H1 (cell line): ENCODE results near the gene CIAO2A. TPM values are rescaled to one million over a fixed set of nuclear protein-coding genes. Genes with fewer than 3 reads are reported as not detected.

Experiments used
- CTCF ChIA-PET: fragments of 300-600 bp; sonication (Branson Sonifier 250); formaldehyde crosslinking; loops from one replicate; lab custom pipeline; 2021; ENCODE audit not compliant: partially characterized antibody; lab: Charles Lee
- POLR2A ChIA-PET: fragments of 300-600 bp; sonication (Branson Sonifier 250); formaldehyde crosslinking; loops from one replicate; lab custom pipeline; 2021; ENCODE audit warnings: inconsistent platforms; ENCODE audit not compliant: partially characterized antibody; lab: Charles Lee
- DNase-seq, 2 experiments: peaks; one replicate each; pipeline versions ENCODE4 v3.0.0 to v3.0.0-alpha.2; 2010 to 2022; ENCODE audit warnings: low spot score in 2 of 2, low read depth in 1 of 2, mixed read lengths in 1 of 2
- FAIRE-seq: peaks from 2 replicates; lab custom pipeline; 2011; peaks lifted over from hg19 to GRCh38; lab: Jason Lieb, UNC
- H2AFZ ChIP-seq: 2 replicates; pipeline ENCODE4 v1.8.1; 2012; ENCODE audit warnings: low read length, inconsistent platforms
- H2AK5ac ChIP-seq: 2 replicates; pipeline ENCODE4 v1.6.1; 2013; ENCODE audit warnings: low read depth, low read length
- H2BK120ac ChIP-seq: replicated peaks from 2 replicates; pipeline ENCODE3; 2013; ENCODE audit warnings: low read depth, low read length, inconsistent platforms
- H2BK12ac ChIP-seq: 2 replicates; pipeline ENCODE4 v1.6.1; 2013; ENCODE audit warnings: low read depth, low read length
- H2BK15ac ChIP-seq: 2 replicates; pipeline ENCODE4 v1.6.1; 2013; ENCODE audit warnings: low read length
- H2BK20ac ChIP-seq: 2 replicates; pipeline ENCODE4 v1.6.1; 2013; ENCODE audit warnings: low read length
- H2BK5ac ChIP-seq: 2 replicates; pipeline ENCODE4 v1.6.1; 2013; ENCODE audit warnings: low read depth, low read length
- H3K14ac ChIP-seq: 2 replicates; pipeline ENCODE4 v1.6.1; 2013; ENCODE audit warnings: inconsistent platforms; ENCODE audit not compliant: insufficient read length
- H3K18ac ChIP-seq: 2 replicates; pipeline ENCODE4 v1.6.1; 2013; ENCODE audit warnings: low read length; ENCODE audit errors: extremely low read depth
- H3K23ac ChIP-seq: 2 replicates; pipeline ENCODE4 v1.6.1; 2013; ENCODE audit warnings: inconsistent platforms; ENCODE audit not compliant: insufficient read length
- H3K23me2 ChIP-seq: 2 replicates; pipeline ENCODE4 v1.6.1; 2013; ENCODE audit warnings: low read depth, low read length
- H3K27ac ChIP-seq: 2 replicates; pipeline ENCODE4 v1.6.1; 2011; ENCODE audit warnings: low read depth, low read length, inconsistent platforms
- H3K27me3 ChIP-seq, 4 experiments: replicated peaks in 1 of 4; 1 replicate in 1 of 4; 2 replicates in 3 of 4; pipeline versions ENCODE4 v1.6.1 to v1.8.1; 2011 to 2013; ENCODE audit warnings: low read length in 3 of 4, mild to moderate bottlenecking in 3 of 4, inconsistent platforms in 2 of 4, mixed read lengths in 2 of 4, moderate library complexity in 1 of 4; ENCODE audit not compliant: control insufficient read depth in 3 of 4, insufficient read depth in 3 of 4; ENCODE audit errors: extremely low read depth in 1 of 4
- H3K36me3 ChIP-seq, 4 experiments: 2 replicates each; pipeline versions ENCODE4 v1.6.1 to v1.8.1; 2011 to 2013; ENCODE audit warnings: mild to moderate bottlenecking in 4 of 4, low read length in 3 of 4, moderate library complexity in 2 of 4, control low read depth in 1 of 4, inconsistent platforms in 1 of 4; ENCODE audit not compliant: insufficient read depth in 4 of 4, control insufficient read depth in 2 of 4
- H3K4ac ChIP-seq: replicated peaks from 2 replicates; pipeline ENCODE3; 2013; ENCODE audit warnings: low read length, low read depth, mixed read lengths, inconsistent platforms; ENCODE audit not compliant: insufficient read length
- H3K4me1 ChIP-seq, 4 experiments: replicated peaks in 1 of 4; 1 replicate in 1 of 4; 2 replicates in 3 of 4; pipeline versions ENCODE4 v1.6.1 to v1.8.1; 2011 to 2013; ENCODE audit warnings: low read length in 3 of 4, inconsistent platforms in 2 of 4, mixed read lengths in 1 of 4; ENCODE audit not compliant: insufficient read depth in 4 of 4, control insufficient read depth in 3 of 4
- H3K4me2 ChIP-seq, 2 experiments: 2 replicates each; pipeline versions ENCODE4 v1.6.1 to v1.8.1; 2011 to 2013; ENCODE audit warnings: low read depth in 2 of 2, low read length in 2 of 2, control low read depth in 1 of 2, inconsistent platforms in 1 of 2, mild to moderate bottlenecking in 1 of 2; ENCODE audit not compliant: insufficient read depth in 1 of 2
- H3K4me3 ChIP-seq, 4 experiments: fragments of 200-600, 300-600 bp in 1 of 4; sonication (generic), shearing (Covaris generic), sonication (Bioruptor Twin) in 1 of 4; 2 replicates each; pipeline versions ENCODE4 v1.5.1 to v1.8.1; 2011 to 2016; ENCODE audit warnings: low read length in 4 of 4, low read depth in 3 of 4, control low read depth in 2 of 4, inconsistent platforms in 2 of 4, mild to moderate bottlenecking in 2 of 4, mixed read lengths in 1 of 4, moderate library complexity in 1 of 4; ENCODE audit not compliant: insufficient read depth in 2 of 4; ENCODE audit errors: extremely low read depth in 1 of 4
- H3K56ac ChIP-seq: replicated peaks from 2 replicates; pipeline ENCODE3; 2013; ENCODE audit warnings: low read depth, mild to moderate bottlenecking, mixed read lengths, low read length, inconsistent platforms; ENCODE audit not compliant: insufficient read length
- H3K79me1 ChIP-seq: 2 replicates; pipeline ENCODE4 v1.6.1; 2013; ENCODE audit warnings: low read depth, low read length, control low read depth
- H3K79me2 ChIP-seq, 2 experiments: 2 replicates each; pipeline versions ENCODE4 v1.6.1 to v1.8.1; 2012 to 2013; ENCODE audit warnings: low read length in 2 of 2, mild to moderate bottlenecking in 2 of 2, inconsistent platforms in 1 of 2; ENCODE audit not compliant: insufficient read depth in 2 of 2, control insufficient read depth in 1 of 2
- H3K9ac ChIP-seq, 4 experiments: replicated peaks in 1 of 4; 1 replicate in 1 of 4; 2 replicates in 3 of 4; pipeline versions ENCODE4 v1.6.1 to v1.8.1; 2011 to 2013; ENCODE audit warnings: low read depth in 3 of 4, low read length in 3 of 4, control low read depth in 2 of 4, mild to moderate bottlenecking in 2 of 4, moderate library complexity in 2 of 4, inconsistent platforms in 1 of 4; ENCODE audit errors: extremely low read depth in 1 of 4
- H3K9me3 ChIP-seq, 2 experiments: 2 replicates each; pipeline versions ENCODE4 v1.6.1 to v1.8.1; 2012 to 2013; ENCODE audit warnings: mild to moderate bottlenecking in 2 of 2, moderate library complexity in 2 of 2, control low read depth in 1 of 2, inconsistent platforms in 1 of 2, low read depth in 1 of 2, low read length in 1 of 2, mixed read lengths in 1 of 2; ENCODE audit not compliant: insufficient read depth in 2 of 2
- H4K20me1 ChIP-seq, 2 experiments: replicated peaks in 1 of 2; 2 replicates each; pipeline versions ENCODE3 to v1.8.1; 2011 to 2013; ENCODE audit warnings: inconsistent platforms in 2 of 2, low read length in 2 of 2, mild to moderate bottlenecking in 1 of 2; ENCODE audit not compliant: insufficient read depth in 2 of 2, control insufficient read depth in 1 of 2
- H4K5ac ChIP-seq: 2 replicates; pipeline ENCODE4 v1.6.1; 2013; ENCODE audit warnings: low read length, low read depth, mixed read lengths, inconsistent platforms; ENCODE audit not compliant: insufficient read length
- H4K8ac ChIP-seq: 2 replicates; pipeline ENCODE4 v1.8.0; 2013; ENCODE audit warnings: mild to moderate bottlenecking, moderate library complexity, low read length, inconsistent platforms; ENCODE audit not compliant: insufficient read depth; ENCODE audit errors: extremely low read depth
- H4K91ac ChIP-seq: replicated peaks from 2 replicates; pipeline ENCODE3; 2013; ENCODE audit warnings: low read length, mixed read lengths, inconsistent platforms; ENCODE audit not compliant: insufficient read length
- CHD2 ChIP-seq: IDR thresholded peaks from 2 replicates; pipeline ENCODE4 v1.6.1; 2012; ENCODE audit warnings: low read length, improper control_type of control experiment
- CREB1 ChIP-seq: IDR thresholded peaks from 2 replicates; pipeline ENCODE4 v1.6.1; 2012; ENCODE audit warnings: inconsistent platforms
- EP300 ChIP-seq, 2 experiments: IDR thresholded peaks; 1 replicate in 1 of 2; 2 replicates in 1 of 2; pipeline ENCODE4 v1.6.1; 2011 to 2012; ENCODE audit warnings: low read depth in 2 of 2, low read length in 2 of 2, mild to moderate bottlenecking in 2 of 2, borderline replicate concordance in 1 of 2, inconsistent platforms in 1 of 2, moderate library complexity in 1 of 2
- EZH2 ChIP-seq: fragments of 200-600 bp; sonication (generic); IDR thresholded peaks from 2 replicates; pipeline ENCODE4 v1.7.1; 2012; ENCODE audit warnings: low read depth, mild to moderate bottlenecking, moderate library complexity, low read length, inconsistent platforms; ENCODE audit not compliant: severe bottlenecking
- JUN ChIP-seq: IDR thresholded peaks from 2 replicates; pipeline ENCODE4 v1.6.1; 2011; ENCODE audit warnings: low read depth, mild to moderate bottlenecking, improper control_type of control experiment, low read length
- MAX ChIP-seq: IDR thresholded peaks from 2 replicates; pipeline ENCODE4 v1.6.1; 2012; ENCODE audit warnings: inconsistent platforms
- PHF8 ChIP-seq: fragments of 200-600 bp; sonication (generic); conservative IDR thresholded peaks from 2 replicates; pipeline ENCODE4 v1.7.1; 2012; ENCODE audit warnings: low read depth, mild to moderate bottlenecking, inconsistent platforms, low read length, moderate library complexity
- POLR2A ChIP-seq, 2 experiments: IDR thresholded peaks; 1 replicate in 1 of 2; 2 replicates in 1 of 2; pipeline ENCODE4 v1.6.1; 2011; ENCODE audit warnings: low read depth in 2 of 2, low read length in 2 of 2, mild to moderate bottlenecking in 2 of 2; ENCODE audit errors: control extremely low read depth in 1 of 2
- RNF2 ChIP-seq: fragments of 200-900, 300-1000 bp; sonication (generic); IDR thresholded peaks from 2 replicates; pipeline ENCODE4 v1.7.1; 2016; ENCODE audit warnings: borderline replicate concordance, low read depth, mild to moderate bottlenecking, antibody characterized with exemption, low read length; ENCODE audit not compliant: poor library complexity, severe bottlenecking; ENCODE audit errors: missing control alignments
- SAP30 ChIP-seq: fragments of 300-600 bp; sonication (generic); IDR thresholded peaks from 2 replicates; pipeline ENCODE4 v1.7.1; 2012; ENCODE audit warnings: low read length, moderate library complexity, mild to moderate bottlenecking, inconsistent platforms; ENCODE audit not compliant: insufficient read depth, insufficient replicate concordance
- WGBS, 2 experiments: shearing (Covaris generic) in 1 of 2; methylation state at CpG; one replicate each; pipeline versions ENCODE4 v1.1.6 to v1.1.7; 2013 to 2015; ENCODE audit warnings: low lambda C conversion rate in 2 of 2, mixed read lengths in 2 of 2, inconsistent platforms in 1 of 2, low coverage in 1 of 2, missing lambda C conversion rate in 1 of 2; ENCODE audit not compliant: insufficient replicate concordance in 2 of 2, insufficient coverage in 1 of 2, insufficient read length in 1 of 2; ENCODE audit errors: extremely low coverage in 1 of 2, missing lambda C conversion rate in 1 of 2; 5-methylcytosine and 5-hydroxymethylcytosine counted together
- polyA plus RNA-seq, 7 experiments: library from polyadenylated mRNA; depleted of rRNA in 3 of 7; stranded (reverse) in 5 of 7; unstranded in 2 of 7; fragments of >200 nt in 5 of 7; fragments of 200-250 nt in 2 of 7; gene quantifications; 1 replicate in 5 of 7; 2 replicates in 1 of 7; 4 replicates in 1 of 7; pipeline versions ENCODE4 v1.2.1 to v1.2.3, GENCODE V29; 2011 to 2013; ENCODE audit warnings: missing spikeins in 2 of 7, mixed read lengths in 2 of 7
- total RNA-seq: library from RNA; stranded (reverse); fragmentation: NEBNext Ultra II Directional; extraction: Animal tissue kit (Norgen Biotek cat#: 25700); gene quantifications from 2 replicates; pipeline ENCODE4 v1.2.1, GENCODE V29; 2021

CIAO2A gene
- total and polyA plus RNA-seq, 2 of the 8 experiments (the other 6 are each of a cell fraction or from before 2014, with no cell fraction given), result 76.4 to 86.5 TPM

GRCh38 chr15:64121614-64122013, 28.0 kb upstream of the CIAO2A start:
- DNase-seq (no peak), FAIRE-seq (no peak)
- no peak overlapping the region for H3K18ac ChIP-seq
- H3K4ac ChIP-seq, result no peak overlapping the region
- no peaks in the 10 kb centered on the region for H3K9me3 ChIP-seq
- no peak overlapping the region for H3K23ac ChIP-seq
- 88% methylated on average over 4 of the region's 4 CpGs; no CpG with 5 or more reads in 1 of the 2 experiments for WGBS, 2 experiments
- no peak overlapping the region for H4K91ac ChIP-seq
- no peaks in the 10 kb centered on the region for H4K20me1 ChIP-seq
- no peak overlapping the region for H2AK5ac ChIP-seq
- H3K4me3 ChIP-seq, result no peak overlapping the region
- POLR2A ChIA-PET, result interaction anchor here (0.9 to 1.4 kb wide), 2 partner anchors 17 to 32 kb away, joined by 3 read pairs; no protein-coding TSS in a partner anchor
- no peak overlapping the region for H2BK20ac ChIP-seq
- H4K5ac ChIP-seq, result no peak overlapping the region
- TF ChIP-seq EZH2 (no peak), EP300 (IDR thresholded peaks at IDR 0.05; ENCODE audit: borderline replicate concordance in 1 of 2, low read depth in 2 of 2, low read length in 2 of 2) (no peak), JUN (no peak), CHD2 (no peak), SAP30 (no peak), POLR2A (IDR thresholded peaks at IDR 0.05; ENCODE audit: control extremely low read depth in 1 of 2, low read depth in 2 of 2, low read length in 2 of 2) (no peak), MAX (no peak), PHF8 (no peak), RNF2 (no peak), CREB1 (no peak)
- H3K4me2 ChIP-seq, result no peak overlapping the region
- no peaks in the 10 kb centered on the region for H3K4me1 ChIP-seq
- no peak overlapping the region for H2BK120ac ChIP-seq
- peaks cover 6 to 40% (median 13%) of the 10 kb centered on the region in 4 experiments; a peak in 7 of 8 replicates for H3K36me3 ChIP-seq
- no peak overlapping the region for H3K56ac ChIP-seq
- CTCF ChIA-PET, result interaction anchor here (1.1 to 2.3 kb wide), 3 partner anchors 10 to 31 kb away, joined by 3 to 9 read pairs (median 5); no protein-coding TSS in a partner anchor
- H3K79me1 ChIP-seq, result no peaks in the 10 kb centered on the region; the same call in 1 of the 2 replicates
- no peak overlapping the region for H4K8ac ChIP-seq
- H2BK5ac ChIP-seq, result no peak overlapping the region
- H2AFZ ChIP-seq, result no peak overlapping the region
- H3K9ac ChIP-seq, result no peak overlapping the region
- H2BK12ac ChIP-seq, result no peak overlapping the region
- H3K27ac ChIP-seq, result no peak overlapping the region
- H3K23me2 ChIP-seq, result no peaks in the 10 kb centered on the region
- no peaks in the 10 kb centered on the region for H3K79me2 ChIP-seq
- H3K14ac ChIP-seq, result no peak overlapping the region
- H3K27me3 ChIP-seq, result no peaks in the 10 kb centered on the region
- no peak overlapping the region for H2BK15ac ChIP-seq
